DOHH2 (cell line): ENCODE data around the gene CLDN11.

Experiments used
- EZH2phosphoT487 ChIP-seq: fragments of 200-600 bp; sonication (generic); IDR thresholded peaks from 2 replicates; pipeline ENCODE4 v1.6.1; 2017; ENCODE audit warnings: borderline replicate concordance, mild to moderate bottlenecking, antibody characterized with exemption, low read length, moderate library complexity, mixed read lengths
- TF ChIP-seq, protein P1 (sequence below): fragments of 200-600 bp; sonication (generic); IDR thresholded peaks from one replicate; pipeline ENCODE4 v1.5.1; 2014; ENCODE audit warnings: antibody characterized with exemption, mild to moderate bottlenecking, low read depth, low read length; ENCODE audit not compliant: poor library complexity, severe bottlenecking

GRCh38 chr3:170442947-170443346, 24.3 kb downstream of the CLDN11 start:
- TF ChIP-seq, protein P1, sequence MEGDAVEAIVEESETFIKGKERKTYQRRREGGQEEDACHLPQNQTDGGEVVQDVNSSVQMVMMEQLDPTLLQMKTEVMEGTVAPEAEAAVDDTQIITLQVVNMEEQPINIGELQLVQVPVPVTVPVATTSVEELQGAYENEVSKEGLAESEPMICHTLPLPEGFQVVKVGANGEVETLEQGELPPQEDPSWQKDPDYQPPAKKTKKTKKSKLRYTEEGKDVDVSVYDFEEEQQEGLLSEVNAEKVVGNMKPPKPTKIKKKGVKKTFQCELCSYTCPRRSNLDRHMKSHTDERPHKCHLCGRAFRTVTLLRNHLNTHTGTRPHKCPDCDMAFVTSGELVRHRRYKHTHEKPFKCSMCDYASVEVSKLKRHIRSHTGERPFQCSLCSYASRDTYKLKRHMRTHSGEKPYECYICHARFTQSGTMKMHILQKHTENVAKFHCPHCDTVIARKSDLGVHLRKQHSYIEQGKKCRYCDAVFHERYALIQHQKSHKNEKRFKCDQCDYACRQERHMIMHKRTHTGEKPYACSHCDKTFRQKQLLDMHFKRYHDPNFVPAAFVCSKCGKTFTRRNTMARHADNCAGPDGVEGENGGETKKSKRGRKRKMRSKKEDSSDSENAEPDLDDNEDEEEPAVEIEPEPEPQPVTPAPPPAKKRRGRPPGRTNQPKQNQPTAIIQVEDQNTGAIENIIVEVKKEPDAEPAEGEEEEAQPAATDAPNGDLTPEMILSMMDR: no peak
- no peak for TF ChIP-seq EZH2phosphoT487
